Stimulated activated CD4-positive, alpha-beta T cell treated with anti-CD3 and anti-CD28 coated beads, TNF-alpha, amount 100 ng/mL, for 1 hour (primary cell): ENCODE data around the gene AGBL5.
A peak's percentile ranks its signal among the peaks of the same experiment; 100 is the strongest.
"Not testable (repeated sequence)": the region's sequence is repeated elsewhere in the genome, so short reads cannot be mapped to it uniquely, and the experiment has no call there.

Source experiments
- DNase-seq, 3 donors: peaks; one replicate each; pipeline ENCODE4 v3.0.0-alpha.2; 2020; ENCODE audit warnings: low read depth in 3 of 3, low spot score in 1 of 3

AGBL5 gene

DNA sequence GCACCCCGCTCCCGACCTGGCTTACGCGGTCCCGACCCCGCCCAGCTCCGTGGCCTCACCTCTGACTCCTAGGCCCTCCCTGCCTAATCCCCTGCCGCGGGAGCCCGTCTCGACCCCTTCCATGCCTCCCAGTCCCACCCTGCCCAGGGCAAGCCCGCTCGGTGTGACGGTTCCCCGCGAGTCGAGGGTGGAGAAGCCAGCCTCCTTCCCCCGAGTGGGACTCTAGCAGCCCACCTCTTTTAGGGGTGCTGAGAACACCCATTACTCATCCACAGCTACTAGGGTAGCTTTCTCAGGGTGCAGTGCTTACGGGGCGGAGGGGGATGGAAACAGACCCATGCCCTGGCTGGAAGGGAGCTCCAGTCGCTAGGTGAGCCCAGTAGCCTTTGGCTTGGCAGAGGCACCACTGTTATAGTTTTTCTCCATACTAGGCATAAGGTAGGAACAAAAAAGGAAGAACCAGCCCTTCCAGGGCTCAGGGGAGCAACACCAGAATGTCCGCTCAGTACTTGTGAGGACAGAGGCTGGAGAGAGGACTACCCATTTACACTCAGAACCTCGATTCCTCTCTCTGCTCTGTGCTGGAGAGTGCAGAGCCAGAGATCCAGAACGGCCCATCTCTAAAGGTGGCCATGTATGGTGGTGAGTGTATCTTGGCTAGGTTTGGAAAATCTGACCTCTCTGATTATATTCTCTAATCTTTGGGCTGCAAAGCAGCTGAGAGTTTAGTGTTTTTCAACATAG is 606 bp downstream of the AGBL5 start:
- DNase-seq, result peak in 1 of 3 donors; percentile 3

GRCh38 chr2:27053321-27053720 is 1.9 kb downstream of the AGBL5 start:
- DNase-seq, result no peak

DNA sequence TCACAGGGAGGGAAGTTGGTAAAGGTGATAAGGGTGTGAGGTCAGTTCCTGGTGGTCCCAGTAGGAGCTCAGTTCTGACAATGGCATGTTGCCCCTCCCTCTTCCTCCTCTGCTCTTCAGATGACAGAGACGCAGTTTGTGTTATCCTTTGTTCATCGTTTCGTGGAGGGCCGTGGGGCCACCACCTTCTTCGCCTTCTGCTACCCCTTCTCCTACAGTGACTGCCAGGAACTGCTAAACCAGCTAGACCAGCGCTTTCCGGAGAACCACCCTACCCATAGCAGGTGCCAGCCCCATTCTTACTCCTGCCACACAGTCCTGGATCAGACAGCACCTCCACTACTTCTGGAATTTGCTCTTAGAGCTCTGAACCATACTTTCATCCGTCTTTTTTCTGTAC is 2.3 kb downstream of the AGBL5 start:
- DNase-seq, result no peak

GRCh38 chr2:27054721-27055120 is 3.3 kb downstream of the AGBL5 start:
- DNase-seq, result no peak

GRCh38 chr2:27057184-27057583 is 5.7 kb downstream of the AGBL5 start:
- no peak for DNase-seq

GRCh38 chr2:27058210-27058609 is 6.7 kb downstream of the AGBL5 start:
- DNase-seq, result no peak

DNA sequence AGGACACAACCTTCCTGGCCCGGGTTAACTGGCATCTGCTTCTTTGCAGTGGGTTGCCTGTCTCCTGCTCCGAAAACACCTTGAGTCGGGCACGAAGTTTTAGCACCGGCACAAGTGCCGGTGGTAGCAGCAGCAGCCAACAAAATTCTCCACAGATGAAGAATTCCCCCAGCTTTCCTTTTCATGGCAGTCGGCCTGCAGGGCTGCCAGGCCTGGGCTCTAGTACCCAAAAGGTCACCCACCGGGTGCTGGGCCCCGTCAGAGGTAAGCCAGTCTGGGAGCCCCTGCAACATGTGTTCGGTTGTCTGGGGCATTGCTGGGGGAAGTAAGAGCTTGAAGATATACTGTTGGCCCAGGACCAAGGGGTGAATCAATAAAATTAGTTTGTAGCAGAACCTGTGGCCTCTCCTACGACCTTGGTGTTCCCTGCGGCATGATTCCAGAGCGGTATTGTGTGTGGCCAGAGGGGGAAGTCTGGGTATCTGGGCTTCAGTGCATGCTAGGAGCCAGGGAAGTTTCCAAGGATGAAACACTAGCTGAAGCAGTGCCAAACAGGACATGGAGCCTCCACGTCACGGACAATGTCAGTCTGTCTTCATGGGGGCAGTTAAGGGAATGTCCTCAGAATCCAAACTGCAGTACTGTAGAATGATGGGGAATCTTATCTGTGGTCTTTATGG is 7.8 kb downstream of the AGBL5 start:
- no peak for DNase-seq

- no peak for DNase-seq
These were observed 8.9 kb downstream of the AGBL5 start for GRCh38 chr2:27060323-27060722.

DNA sequence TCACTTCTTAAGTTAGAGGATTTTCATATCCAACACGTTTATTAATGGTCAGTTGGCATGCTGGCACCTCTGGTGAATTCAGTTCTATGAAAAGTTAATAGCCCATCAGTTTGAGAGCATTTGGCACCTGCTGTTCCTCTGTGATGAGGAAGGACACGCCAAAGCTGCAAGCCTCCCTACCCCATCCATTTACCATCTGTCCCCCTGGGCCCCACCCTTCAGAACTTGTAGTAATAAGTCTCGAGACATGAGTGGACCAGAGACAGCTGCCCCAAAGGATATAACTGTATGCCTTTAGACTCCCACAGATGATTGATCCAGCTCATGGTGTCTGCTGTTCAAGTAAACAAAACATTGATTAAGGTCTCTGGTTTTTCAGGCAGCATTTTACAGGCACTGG is 13.7 kb downstream of the AGBL5 start:
- no peak for DNase-seq

- no peak for DNase-seq
These were observed 15.9 kb downstream of the AGBL5 start for GRCh38 chr2:27067385-27067784.

- no peak for DNase-seq
These were observed 18.0 kb downstream of the AGBL5 start for GRCh38 chr2:27069436-27069835.

DNA sequence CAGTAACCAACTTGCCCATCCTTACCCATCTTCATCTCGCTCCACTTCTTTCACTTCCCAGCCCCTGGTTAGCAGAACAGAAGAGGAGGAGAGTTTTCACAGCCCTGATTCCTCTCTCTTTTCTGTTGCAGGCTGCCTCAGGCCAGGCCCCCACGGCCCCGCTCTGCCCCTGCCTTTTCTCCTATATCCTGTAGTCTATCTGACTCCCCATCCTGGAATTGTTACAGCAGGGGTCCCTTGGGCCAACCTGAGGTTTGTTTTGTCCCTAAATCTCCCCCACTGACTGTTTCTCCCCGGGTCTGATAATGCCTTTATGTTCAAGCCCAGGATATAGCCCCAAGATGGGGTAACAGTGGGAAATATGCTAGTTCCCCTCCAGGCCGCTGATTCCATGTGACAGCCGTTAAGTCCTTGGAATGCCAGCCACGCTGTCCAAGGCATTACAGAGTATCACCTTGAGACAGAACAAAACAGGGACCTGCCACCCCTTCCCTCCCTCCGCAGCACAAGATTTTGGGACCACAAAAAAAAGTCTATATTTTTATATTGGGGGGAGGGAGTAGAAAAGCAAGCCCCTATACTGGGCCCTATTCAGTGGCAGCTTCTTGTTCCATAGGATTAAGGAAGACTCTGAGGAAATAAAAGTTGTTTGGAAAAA is 18.6 kb downstream of the AGBL5 start:
- no peak for DNase-seq

DNA sequence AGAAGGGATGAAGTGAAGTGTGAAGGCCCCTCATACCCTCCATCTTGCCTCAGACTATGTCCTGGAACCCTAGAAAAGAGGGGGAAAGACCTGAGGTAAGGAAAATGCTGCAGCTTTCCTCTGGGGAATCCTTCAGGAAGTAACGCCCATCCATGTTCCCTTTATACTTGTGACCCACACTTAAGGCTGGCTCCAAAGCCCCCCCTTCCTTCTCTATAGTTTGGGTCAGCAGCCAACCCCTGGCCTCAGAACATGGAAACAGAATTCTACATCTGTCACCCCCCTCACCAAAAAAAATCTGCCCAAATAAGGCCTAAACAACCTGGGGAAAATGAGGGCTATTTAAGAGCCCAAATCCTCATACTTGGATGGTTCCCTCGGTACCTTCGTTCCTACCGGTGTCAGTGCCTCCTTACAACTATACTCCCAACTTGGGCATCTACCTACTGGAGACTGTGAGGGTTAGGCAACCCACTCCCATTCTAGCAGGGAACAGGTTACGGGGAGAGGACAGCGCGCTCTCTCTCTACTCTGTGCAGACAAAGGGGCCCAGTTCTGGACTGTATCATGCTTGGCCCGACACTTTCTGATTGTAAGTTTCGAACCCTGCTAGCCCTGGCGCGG is 19.3 kb downstream of the AGBL5 start:
- no peak for DNase-seq

DNA sequence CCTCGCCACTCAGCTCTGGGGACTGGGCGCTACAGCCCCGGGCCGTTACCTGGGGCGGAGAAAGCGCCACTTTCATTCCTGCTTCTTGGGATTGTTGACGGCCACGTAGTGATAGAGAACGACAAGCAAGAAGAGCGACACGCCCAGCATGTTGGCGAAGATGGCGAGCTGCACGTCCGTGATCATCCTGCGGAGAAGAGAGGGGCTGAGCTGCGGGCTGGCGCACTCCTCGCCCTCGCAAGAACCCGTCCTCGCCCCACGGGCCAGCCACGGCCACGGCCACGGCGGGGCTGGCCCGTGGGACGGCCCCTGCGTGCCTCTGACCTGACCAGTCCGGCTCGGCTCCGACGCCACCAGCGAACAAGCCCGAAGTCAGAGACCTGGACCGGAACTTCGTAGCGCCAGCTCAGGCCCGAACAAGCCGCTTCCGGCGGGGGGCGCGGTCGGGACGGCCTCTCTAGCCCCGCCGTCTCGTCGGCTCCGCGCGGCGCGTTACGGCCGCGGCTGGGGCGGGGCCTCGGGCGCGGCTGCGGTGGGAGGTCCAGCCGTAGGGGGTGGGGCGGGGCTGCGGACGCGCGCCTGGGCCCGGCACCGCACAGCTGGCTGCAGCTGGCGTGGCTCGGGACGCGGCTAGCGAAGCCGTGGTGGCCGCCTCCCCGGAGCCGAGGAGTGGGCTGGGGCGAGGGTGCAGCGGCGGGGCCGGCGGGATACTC is 20.0 kb downstream of the AGBL5 start, which contains the start of gene OST4:
TSS of gene OST4 (minus strand) at position 378 of the 713 bp plus-strand sequence.
- DNase-seq, result peak; percentile 67 to 84 (median 79)

DNA sequence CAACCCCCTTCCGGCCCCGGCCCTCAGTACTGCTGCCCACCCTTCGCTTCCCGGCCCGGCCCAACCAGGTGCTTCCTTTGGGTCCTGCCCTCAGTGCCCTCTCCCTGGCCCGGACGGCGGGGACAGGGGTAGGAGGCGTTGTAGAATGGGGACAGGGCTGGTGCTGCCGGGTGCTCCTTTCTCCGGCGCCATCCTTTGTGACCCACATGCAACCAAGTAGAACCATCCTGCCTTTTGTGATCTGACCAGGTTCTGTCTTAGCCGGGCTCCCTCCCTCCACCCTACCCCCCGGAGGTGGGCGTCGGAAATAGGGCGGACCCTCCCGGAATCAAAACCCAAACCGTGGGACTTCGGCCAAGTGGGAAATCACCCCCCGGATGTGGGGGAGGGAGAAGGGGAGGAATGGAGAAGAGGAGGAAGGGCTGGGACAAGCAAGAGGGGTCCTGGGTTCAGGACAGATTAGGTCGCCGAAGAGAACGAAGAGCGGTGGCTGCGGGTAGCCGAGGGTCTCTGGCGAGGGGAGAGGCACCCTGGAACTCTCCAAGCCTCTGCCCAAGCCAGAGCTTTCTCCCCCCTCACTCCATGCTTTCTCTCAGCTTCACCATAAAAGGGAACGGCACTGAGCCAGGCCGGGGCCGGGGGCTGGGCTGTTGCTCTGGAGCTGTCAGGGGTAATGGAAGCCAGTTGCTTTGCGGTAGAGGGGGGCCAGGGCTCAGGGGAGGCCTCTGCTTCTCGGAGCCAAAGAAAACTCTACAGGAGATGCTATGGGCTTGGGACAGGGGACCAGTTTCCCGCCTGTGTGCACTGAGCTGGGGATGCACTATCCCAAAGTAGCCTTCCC is 20.7 kb downstream of the AGBL5 start:
- DNase-seq, result no peak

DNA sequence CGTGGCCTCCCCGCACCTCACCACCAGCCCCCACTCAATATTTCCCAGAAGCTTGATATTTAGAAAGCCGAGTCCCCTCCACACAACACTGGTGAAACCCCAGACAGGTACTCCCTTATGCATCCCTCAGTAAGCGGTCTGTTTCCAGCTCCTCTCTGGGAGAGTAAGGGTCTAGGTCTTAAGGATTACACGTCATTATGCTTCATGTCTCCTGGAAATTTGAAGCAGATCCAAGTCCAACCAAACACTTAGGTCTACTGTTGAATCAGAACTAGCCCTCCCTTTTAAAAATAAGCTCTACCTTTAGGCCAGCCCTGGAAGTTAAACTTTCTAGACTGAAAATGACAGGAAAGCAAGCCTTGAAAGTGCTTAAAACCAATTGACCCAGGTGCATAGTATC is 21.5 kb downstream of the AGBL5 start:
- no peak for DNase-seq

DNA sequence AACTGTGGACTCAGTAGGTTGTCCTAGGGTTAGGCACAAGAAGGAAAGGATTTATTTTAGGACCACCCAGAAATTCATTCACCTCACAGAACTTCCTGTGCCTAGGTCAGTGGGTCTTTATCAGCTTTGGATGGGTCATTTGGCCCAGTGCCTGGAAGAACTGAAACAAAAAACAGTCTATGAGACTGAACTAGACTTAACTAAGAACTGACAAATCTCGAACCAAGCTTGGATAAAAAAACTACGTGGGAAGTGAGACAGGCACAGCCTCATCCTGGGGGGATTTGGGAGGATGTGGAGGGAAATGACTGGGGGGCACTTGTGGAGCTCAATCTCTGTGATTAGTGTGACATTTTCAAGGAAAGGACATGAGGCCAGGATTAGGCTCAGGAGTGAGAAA is 22.3 kb downstream of the AGBL5 start:
- no peak for DNase-seq

- DNase-seq, result no peak
These were observed 23.5 kb downstream of the AGBL5 start for GRCh38 chr2:27074738-27075565.

DNA sequence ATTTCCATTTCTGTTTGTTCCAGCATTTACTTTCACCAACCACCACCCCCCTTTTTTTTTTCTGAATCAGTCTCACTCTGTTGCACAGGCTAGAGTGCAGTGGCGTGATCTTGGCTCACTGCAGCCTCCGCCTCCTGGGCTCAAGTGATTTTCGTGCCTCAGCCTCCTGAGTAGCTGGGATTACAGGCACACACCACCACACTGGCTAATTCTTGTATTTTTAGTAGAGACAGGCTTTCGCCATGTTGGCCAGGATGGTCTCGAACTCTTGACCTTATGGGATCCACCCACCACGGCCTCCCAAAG is 24.1 kb downstream of the AGBL5 start:
- not testable (repeated sequence) for DNase-seq

GRCh38 chr2:27076323-27076722 is 24.9 kb downstream of the AGBL5 start:
- DNase-seq, result no peak
